Stimulated activated CD4-positive, alpha-beta T cell treated with anti-CD3 and anti-CD28 coated beads, Interleukin-15, amount 100 ng/mL, for 1 hour (primary cell): Measurements from ENCODE around the gene SMC4.
A peak's percentile ranks its signal among the peaks of the same experiment; 100 is the strongest.
"Not testable (repeated sequence)": the region's sequence is repeated elsewhere in the genome, so short reads cannot be mapped to it uniquely, and the experiment has no call there.

Experiments used
- DNase-seq, 2 donors: peaks; one replicate each; pipeline ENCODE4 v3.0.0-alpha.2; 2020; ENCODE audit warnings: low read depth in 1 of 2, low spot score in 1 of 2

SMC4 gene

GRCh38 chr3:160445854-160446253 lies 46.4 kb downstream of the SMC4 start:
- DNase-seq, result no peak

GRCh38 chr3:160446522-160447056 lies 47.1 kb downstream of the SMC4 start:
- DNase-seq, result no peak

GRCh38 chr3:160447544-160447943 lies 48.1 kb downstream of the SMC4 start:
- DNase-seq, result no peak

GRCh38 chr3:160448845-160449635 lies 49.6 kb downstream of the SMC4 start:
- DNase-seq, result no peak

GRCh38 chr3:160449636-160450598 lies 50.5 kb downstream of the SMC4 start, which contains the start of gene TRIM59:
Gene TRIM59 (minus strand): TSS chr3:160449786. CDS start chr3:160439183, 10,603 bp downstream.
- DNase-seq, result peak; percentile 93

- DNase-seq, result no peak
These were observed 51.4 kb downstream of the SMC4 start for GRCh38 chr3:160450846-160451245.

GRCh38 chr3:160451602-160452001 lies 52.2 kb downstream of the SMC4 start:
- DNase-seq, result no peak

GRCh38 chr3:160452251-160452650 lies 52.8 kb downstream of the SMC4 start:
- DNase-seq, result not testable (repeated sequence)

GRCh38 chr3:160454995-160455394 lies 55.5 kb downstream of the SMC4 start:
- DNase-seq, result no peak

- no peak for DNase-seq
These were observed 56.4 kb downstream of the SMC4 start for GRCh38 chr3:160455846-160456245.

GRCh38 chr3:160458151-160458550 lies 58.7 kb downstream of the SMC4 start:
- no peak for DNase-seq

- no peak for DNase-seq
These were observed 60.1 kb downstream of the SMC4 start for GRCh38 chr3:160459450-160459970.

GRCh38 chr3:160460033-160460432 lies 60.6 kb downstream of the SMC4 start:
- no peak for DNase-seq

GRCh38 chr3:160464321-160464720 lies 64.9 kb downstream of the SMC4 start:
- no peak for DNase-seq

- no peak for DNase-seq
These were observed 65.5 kb downstream of the SMC4 start for GRCh38 chr3:160464971-160465370.

GRCh38 chr3:160470181-160470580 lies 70.7 kb downstream of the SMC4 start:
- no peak for DNase-seq

GRCh38 chr3:160471892-160472291 lies 72.4 kb downstream of the SMC4 start:
- no peak for DNase-seq

- no peak for DNase-seq
These were observed 72.9 kb downstream of the SMC4 start for GRCh38 chr3:160472344-160472743.

- DNase-seq, result no peak
These were observed 73.8 kb downstream of the SMC4 start for GRCh38 chr3:160473221-160473620.

GRCh38 chr3:160473978-160474377 lies 74.5 kb downstream of the SMC4 start:
- DNase-seq, result no peak

GRCh38 chr3:160474416-160474838 lies 75.0 kb downstream of the SMC4 start:
- DNase-seq, result no peak
